Measurements from ENCODE around the gene DEFB121. TPM values are rescaled to one million over a fixed set of nuclear protein-coding genes. Genes with fewer than 3 reads are reported as not detected.

The DEFB121 gene, protein sequence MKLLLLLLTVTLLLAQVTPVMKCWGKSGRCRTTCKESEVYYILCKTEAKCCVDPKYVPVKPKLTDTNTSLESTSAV
- total RNA-seq (not detected in 2 replicates), polyA plus RNA-seq (not detected in 2 replicates)

DNA sequence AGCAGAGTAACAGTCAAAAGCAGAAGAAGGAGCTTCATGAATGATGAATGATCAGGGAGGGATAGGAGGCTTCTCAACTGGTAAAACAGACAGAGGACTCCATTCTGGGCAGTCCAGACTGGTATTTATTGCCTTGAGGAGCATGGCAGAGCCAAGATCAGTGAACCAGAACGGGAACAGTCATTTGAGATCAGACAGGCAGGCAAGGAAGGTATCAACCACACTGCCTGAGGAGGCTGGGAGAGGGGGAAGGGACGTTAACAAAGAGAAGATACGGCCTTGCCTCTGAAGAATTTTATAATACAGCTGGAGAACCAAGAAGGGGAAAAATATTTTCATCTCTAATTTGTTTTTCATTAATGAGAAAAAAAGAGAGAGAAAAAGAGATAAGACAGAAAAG is at the start of gene DEFB121:
Gene DEFB121 (minus strand): TSS at position 101 of the 400 bp plus-strand sequence. CDS start 63 bp downstream, at position 38.
- H3K27me3 ChIP-seq, result no peaks in the 10 kb centered on the region
- no peaks in the 10 kb centered on the region for H3K36me3 ChIP-seq (replicated peaks; ENCODE audit: insufficient read depth, low read depth)
- TF ChIP-seq, protein P1, sequence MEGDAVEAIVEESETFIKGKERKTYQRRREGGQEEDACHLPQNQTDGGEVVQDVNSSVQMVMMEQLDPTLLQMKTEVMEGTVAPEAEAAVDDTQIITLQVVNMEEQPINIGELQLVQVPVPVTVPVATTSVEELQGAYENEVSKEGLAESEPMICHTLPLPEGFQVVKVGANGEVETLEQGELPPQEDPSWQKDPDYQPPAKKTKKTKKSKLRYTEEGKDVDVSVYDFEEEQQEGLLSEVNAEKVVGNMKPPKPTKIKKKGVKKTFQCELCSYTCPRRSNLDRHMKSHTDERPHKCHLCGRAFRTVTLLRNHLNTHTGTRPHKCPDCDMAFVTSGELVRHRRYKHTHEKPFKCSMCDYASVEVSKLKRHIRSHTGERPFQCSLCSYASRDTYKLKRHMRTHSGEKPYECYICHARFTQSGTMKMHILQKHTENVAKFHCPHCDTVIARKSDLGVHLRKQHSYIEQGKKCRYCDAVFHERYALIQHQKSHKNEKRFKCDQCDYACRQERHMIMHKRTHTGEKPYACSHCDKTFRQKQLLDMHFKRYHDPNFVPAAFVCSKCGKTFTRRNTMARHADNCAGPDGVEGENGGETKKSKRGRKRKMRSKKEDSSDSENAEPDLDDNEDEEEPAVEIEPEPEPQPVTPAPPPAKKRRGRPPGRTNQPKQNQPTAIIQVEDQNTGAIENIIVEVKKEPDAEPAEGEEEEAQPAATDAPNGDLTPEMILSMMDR (IDR thresholded peaks at IDR 0.05; ENCODE audit: poor library complexity), result no peak
- TF ChIP-seq EZH2 (IDR thresholded peaks at IDR 0.05; ENCODE audit: borderline replicate concordance), result no peak
- no peak for TF ChIP-seq EZH2phosphoT487 (IDR thresholded peaks at IDR 0.05; ENCODE audit: low read depth, severe bottlenecking, unreplicated experiment)
- no peak within 1 kb of the TSS for H3K27ac ChIP-seq
- WGBS (ENCODE audit: low lambda C conversion rate, missing lambda C conversion rate), result 38% methylated on average over 3 of the region's 3 CpGs
- no peaks in the 10 kb centered on the region for H3K9me2 ChIP-seq (replicated peaks; ENCODE audit: insufficient read depth)
- H3K9me3 ChIP-seq (ENCODE audit: low read depth), result no peaks in the 10 kb centered on the region
- H2AFZ ChIP-seq, result no peak within 1 kb of the TSS
- DNase-seq (ENCODE audit: low spot score), result no peak
- H4K20me1 ChIP-seq (ENCODE audit: insufficient read depth, poor library complexity, severe bottlenecking), result no peaks in the 10 kb centered on the region
- no peak within 1 kb of the TSS for H3K4me3 ChIP-seq
- no peaks in the 10 kb centered on the region for H3K4me1 ChIP-seq (ENCODE audit: insufficient read depth)
- H3K79me2 ChIP-seq, result no peaks in the 10 kb centered on the region
- no peak within 1 kb of the TSS for H3K4me2 ChIP-seq

DNA sequence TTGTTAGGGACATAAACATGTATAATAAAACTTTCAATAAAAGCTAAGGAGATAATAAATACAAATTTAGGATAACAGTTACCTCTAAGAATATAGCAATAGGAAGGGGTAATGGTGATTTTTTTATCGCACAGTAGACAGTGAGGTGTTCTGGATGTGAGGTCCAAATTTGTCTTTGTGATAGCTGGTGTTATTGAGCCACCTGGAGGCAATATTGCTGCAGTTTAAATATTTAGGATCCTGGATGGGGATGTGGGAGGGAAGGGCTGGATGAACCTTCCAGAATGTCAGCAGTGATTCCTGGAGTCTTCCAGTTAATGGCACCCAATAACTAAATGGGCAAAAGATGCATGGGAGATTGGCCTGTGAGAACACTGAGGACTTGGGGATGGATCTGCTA is 48.3 kb upstream of the DEFB121 start:
- no peak overlapping the region for H2AFZ ChIP-seq
- H3K36me3 ChIP-seq (replicated peaks; ENCODE audit: insufficient read depth, low read depth), result no peaks in the 10 kb centered on the region
- H3K9me2 ChIP-seq (replicated peaks; ENCODE audit: insufficient read depth), result no peaks in the 10 kb centered on the region
- no peaks in the 10 kb centered on the region for H3K4me1 ChIP-seq (ENCODE audit: insufficient read depth)
- no peak overlapping the region for H3K27ac ChIP-seq
- H3K4me2 ChIP-seq, result no peak overlapping the region
- TF ChIP-seq, protein P1 (IDR thresholded peaks at IDR 0.05; ENCODE audit: poor library complexity), result no peak
- TF ChIP-seq EZH2 (IDR thresholded peaks at IDR 0.05; ENCODE audit: borderline replicate concordance) (no peak), EZH2phosphoT487 (IDR thresholded peaks at IDR 0.05; ENCODE audit: low read depth, severe bottlenecking, unreplicated experiment) (no peak)
- no peak for DNase-seq (ENCODE audit: low spot score)
- H4K20me1 ChIP-seq (ENCODE audit: insufficient read depth, poor library complexity, severe bottlenecking), result no peaks in the 10 kb centered on the region
- 90% methylated on average over 1 of the region's 1 CpG for WGBS (ENCODE audit: low lambda C conversion rate, missing lambda C conversion rate)
- H3K79me2 ChIP-seq, result no peaks in the 10 kb centered on the region
- H3K9me3 ChIP-seq (ENCODE audit: low read depth), result no peaks in the 10 kb centered on the region
- peaks cover 4% of the 10 kb centered on the region for H3K27me3 ChIP-seq
- no peak overlapping the region for H3K4me3 ChIP-seq

DNA sequence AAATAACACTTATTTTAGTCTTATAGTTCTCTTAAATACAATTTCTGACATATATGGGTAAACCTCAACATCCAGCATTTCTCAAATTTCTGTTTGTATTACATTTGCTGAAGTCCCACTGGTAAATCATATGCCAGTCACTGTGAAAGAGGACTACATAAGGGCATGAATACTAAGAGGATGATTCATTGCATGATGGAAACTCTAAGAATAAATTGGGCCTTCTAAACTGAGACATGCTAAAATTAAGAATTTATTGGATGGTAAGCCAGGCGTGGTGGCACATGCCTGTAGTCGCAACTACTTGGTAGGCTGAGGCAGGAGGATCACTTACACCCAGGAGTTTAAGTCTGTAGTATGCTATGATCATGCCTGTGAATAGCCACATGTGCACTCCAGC is 46.6 kb upstream of the DEFB121 start:
- DNase-seq (ENCODE audit: low spot score), result no peak
- Histone ChIP-seq H3K27me3 (no peaks in the 10 kb centered on the region), H3K4me3 (no peak overlapping the region), H3K4me2 (no peak overlapping the region), H4K20me1 (ENCODE audit: insufficient read depth, poor library complexity, severe bottlenecking) (no peaks in the 10 kb centered on the region), H3K79me2 (no peaks in the 10 kb centered on the region), H3K36me3 (replicated peaks; ENCODE audit: insufficient read depth, low read depth) (no peaks in the 10 kb centered on the region), H2AFZ (no peak overlapping the region), H3K9me2 (replicated peaks; ENCODE audit: insufficient read depth) (no peaks in the 10 kb centered on the region), H3K4me1 (ENCODE audit: insufficient read depth) (no peaks in the 10 kb centered on the region), H3K27ac (no peak overlapping the region), H3K9me3 (ENCODE audit: low read depth) (no peaks in the 10 kb centered on the region)
- 59% methylated on average over 2 of the region's 2 CpGs for WGBS (ENCODE audit: low lambda C conversion rate, missing lambda C conversion rate)
- TF ChIP-seq EZH2 (IDR thresholded peaks at IDR 0.05; ENCODE audit: borderline replicate concordance) (no peak), EZH2phosphoT487 (IDR thresholded peaks at IDR 0.05; ENCODE audit: low read depth, severe bottlenecking, unreplicated experiment) (no peak)
- TF ChIP-seq, protein P1 (IDR thresholded peaks at IDR 0.05; ENCODE audit: poor library complexity), result no peak
